Activated gamma-delta T cell treated with anti-CD3 and anti-CD28 coated beads, Interleukin-2, amount 50 U/mL, for 16 hours (primary cell): ENCODE measurements around the gene AXIN1.
"Not testable (repeated sequence)": the region's sequence is repeated elsewhere in the genome, so short reads cannot be mapped to it uniquely, and the experiment has no call there.

Experiments
- DNase-seq: peaks from one replicate; pipeline ENCODE4 v3.0.0-alpha.2; 2020; ENCODE audit warnings: low read depth

AXIN1 gene

GRCh38 chr16:264440-264951 is 88.0 kb downstream of the AXIN1 start:
- DNase-seq: no peak

- no peak for DNase-seq
These were observed 88.6 kb downstream of the AXIN1 start for GRCh38 chr16:263944-264343.

- no peak for DNase-seq
These were observed 89.2 kb downstream of the AXIN1 start for GRCh38 chr16:263182-263774.

- DNase-seq: no peak
These were observed 90.3 kb downstream of the AXIN1 start for GRCh38 chr16:262121-262745.

GRCh38 chr16:261031-261691 is 91.4 kb downstream of the AXIN1 start:
- DNase-seq: no peak

GRCh38 chr16:260326-260725 is 92.2 kb downstream of the AXIN1 start:
- no peak for DNase-seq

- no peak for DNase-seq
These were observed 92.7 kb downstream of the AXIN1 start for GRCh38 chr16:259814-260253.

GRCh38 chr16:259226-259625 is 93.3 kb downstream of the AXIN1 start:
- no peak for DNase-seq

- not testable (repeated sequence) for DNase-seq
These were observed 94.4 kb downstream of the AXIN1 start for GRCh38 chr16:258091-258490.

GRCh38 chr16:255183-255582 is 97.3 kb downstream of the AXIN1 start:
- DNase-seq: no peak

GRCh38 chr16:254461-254860 is 98.1 kb downstream of the AXIN1 start:
- no peak for DNase-seq

GRCh38 chr16:253833-254232 is 98.7 kb downstream of the AXIN1 start:
- no peak for DNase-seq

GRCh38 chr16:252366-253337 is 99.9 kb downstream of the AXIN1 start:
- no peak for DNase-seq

GRCh38 chr16:249431-249830 is 103.1 kb downstream of the AXIN1 start:
- DNase-seq: no peak

- DNase-seq: no peak
These were observed 105.5 kb downstream of the AXIN1 start for GRCh38 chr16:247027-247426.

GRCh38 chr16:245105-245504 is 107.4 kb downstream of the AXIN1 start:
- DNase-seq: no peak

GRCh38 chr16:243348-243747 is 109.2 kb downstream of the AXIN1 start:
- DNase-seq: no peak

GRCh38 chr16:242281-242680 is 110.2 kb downstream of the AXIN1 start:
- DNase-seq: no peak

GRCh38 chr16:240559-240958 is 112.0 kb downstream of the AXIN1 start:
- no peak for DNase-seq

- DNase-seq: no peak
These were observed 112.6 kb downstream of the AXIN1 start for GRCh38 chr16:239948-240277.
